Activated gamma-delta T cell treated with Interleukin-2 at 50 U/mL for 16 hours (primary cell): ENCODE data around the gene RAP1GAP.
A peak's percentile ranks its signal among the peaks of the same experiment; 100 is the strongest.

Experiments
- DNase-seq: peaks from one replicate; pipeline ENCODE4 v3.0.0-alpha.2; 2020

RAP1GAP gene

DNA sequence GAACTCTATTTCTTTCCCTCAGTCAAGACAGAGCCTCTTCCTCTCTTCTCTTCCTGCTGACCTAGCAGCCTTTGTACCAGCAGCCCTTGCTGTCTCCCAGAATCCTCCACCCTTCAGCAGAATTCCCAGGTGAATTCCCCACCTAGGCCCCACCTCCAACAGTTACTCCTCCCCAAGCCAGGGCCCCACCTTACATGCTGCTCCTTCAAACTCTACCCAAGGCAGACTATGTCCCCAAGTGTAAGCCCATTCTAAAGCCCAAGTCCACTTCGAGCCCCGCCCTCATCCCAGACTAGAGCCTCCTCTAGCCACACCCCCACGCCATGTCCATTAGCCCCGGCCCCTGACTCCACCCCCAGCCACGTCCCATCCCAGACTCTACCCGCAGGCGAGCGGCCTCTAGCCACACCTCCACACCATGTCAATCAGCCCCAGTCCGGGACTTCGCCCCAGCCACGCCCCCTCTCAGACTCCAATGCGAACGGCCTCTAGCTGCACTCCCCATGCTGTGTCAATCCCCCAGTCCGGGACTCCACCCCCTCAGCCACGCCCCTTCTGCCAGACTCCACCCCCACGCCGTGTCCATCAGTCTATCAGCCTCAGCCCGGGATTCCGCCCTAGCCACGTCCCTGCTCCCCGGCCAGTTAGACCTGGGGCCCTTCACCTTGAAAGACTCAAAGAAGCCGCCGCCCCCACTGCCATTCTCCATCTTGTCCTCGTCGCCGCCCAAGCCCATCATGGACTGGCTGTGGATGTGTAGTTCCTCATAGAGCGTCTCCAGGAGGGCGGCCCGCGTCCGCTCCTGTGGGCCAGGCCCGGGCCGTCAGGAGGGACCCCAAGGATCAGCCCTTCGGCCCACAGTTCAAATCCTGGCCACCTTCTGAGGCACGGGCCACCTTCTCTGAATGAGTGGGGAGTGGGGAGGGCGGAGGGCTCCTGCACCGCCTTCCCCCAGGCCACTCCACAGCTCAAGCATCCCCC, 61.3 kb downstream of the RAP1GAP start:
- DNase-seq: peak; percentile 10

DNA sequence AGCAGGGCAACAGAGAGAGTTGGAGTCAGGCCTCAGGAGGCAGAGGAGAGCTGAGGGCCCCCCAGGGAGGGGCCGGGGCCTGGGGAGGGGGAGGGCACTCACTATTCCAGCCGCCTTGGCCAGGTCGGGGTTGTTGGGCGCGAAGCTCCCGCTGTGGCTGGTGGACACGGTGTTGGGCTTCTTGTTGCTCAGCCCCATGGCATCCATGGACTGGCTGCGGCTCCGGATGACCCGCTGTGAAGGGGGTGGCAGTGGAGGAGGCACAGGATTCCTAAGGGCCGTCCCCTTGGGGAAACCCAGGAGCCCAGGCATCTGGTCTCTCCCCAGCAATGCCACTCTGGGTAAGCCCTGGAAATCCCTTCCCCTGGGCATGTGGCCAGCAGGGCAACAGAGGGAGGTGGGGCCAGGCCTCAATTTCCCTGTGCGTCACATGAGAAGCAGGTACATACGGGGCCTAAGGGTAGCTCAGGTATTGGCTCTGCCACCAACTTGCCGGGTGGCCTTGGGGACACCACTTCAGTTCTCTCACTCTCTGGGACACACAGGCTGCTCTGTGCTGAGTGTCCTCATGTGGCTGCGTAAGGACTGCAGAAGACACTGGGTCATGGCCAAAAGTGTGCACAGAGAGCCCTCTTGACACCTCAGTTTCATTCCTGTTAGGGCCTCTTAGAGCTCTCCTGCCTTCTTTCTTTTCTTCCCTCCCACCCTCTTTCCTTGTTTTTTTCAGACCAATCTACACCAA, 63.0 kb downstream of the RAP1GAP start:
- DNase-seq: no peak

DNA sequence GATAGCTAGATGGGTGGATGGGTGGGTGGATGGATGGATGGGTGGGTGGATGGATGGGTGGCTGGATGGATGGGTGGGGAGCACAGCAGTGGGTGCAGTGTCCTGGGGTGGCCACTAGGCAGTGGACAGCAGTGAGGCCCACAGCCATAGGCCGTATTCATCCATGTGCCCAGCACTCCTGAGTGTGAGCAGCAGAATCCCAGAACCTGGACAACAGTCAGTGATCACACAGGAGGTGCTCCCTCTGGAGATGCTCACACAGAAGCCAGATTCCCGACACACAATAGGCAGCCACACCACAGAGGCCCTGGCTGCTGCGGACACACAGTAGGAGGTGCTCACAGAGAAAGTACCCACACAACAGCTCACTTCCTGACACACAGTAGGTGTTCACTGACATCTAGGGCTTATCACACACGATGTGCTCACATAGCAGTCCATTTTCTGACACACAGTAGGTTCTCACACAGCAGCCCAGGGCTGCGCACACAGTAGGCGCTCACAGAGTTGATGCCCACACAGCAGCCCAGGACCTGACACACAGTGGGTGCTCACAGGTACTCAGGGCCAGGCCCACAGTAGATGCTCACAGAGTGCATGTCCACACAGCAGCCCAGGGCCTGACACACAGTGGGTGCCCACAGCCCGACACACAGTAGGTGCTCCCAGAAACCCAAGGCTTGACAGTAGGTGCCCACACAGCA, 64.0 kb downstream of the RAP1GAP start:
- no peak for DNase-seq

DNA sequence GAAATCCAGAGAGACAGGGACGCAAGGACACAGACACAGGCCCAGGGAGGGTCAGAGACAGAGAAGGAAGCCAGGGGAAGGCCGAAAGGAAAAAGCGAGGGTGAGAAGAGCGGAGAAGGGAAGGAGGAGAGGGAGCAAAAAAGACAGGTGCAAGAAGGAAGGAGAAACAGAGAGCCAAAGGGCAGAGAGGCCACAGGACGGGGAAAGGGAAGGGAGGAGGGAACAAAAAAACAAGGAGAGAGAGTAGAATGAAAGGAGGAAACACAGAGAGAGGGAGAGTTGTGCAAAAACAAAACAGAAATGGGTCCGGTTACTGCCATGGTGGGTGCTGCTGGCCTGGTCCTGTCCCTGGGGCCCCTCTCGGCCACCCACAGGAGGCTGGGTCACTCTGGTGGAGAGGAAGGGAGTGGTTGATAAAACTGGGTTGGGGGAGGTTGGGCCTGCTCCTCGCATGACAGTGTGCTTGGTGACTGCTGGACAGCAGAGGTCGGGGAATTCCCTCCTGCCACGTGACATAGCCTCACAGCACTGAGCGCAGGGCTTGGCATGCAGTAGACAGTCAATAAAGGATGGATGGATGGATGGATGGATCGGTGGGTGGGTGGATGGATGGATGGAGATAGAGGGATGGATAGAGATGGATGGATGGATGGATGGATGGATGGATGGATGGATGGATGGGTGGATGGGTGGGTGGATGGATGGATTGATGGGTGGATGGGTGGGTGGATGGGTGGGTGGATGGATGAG, 64.8 kb downstream of the RAP1GAP start:
- DNase-seq: no peak

DNA sequence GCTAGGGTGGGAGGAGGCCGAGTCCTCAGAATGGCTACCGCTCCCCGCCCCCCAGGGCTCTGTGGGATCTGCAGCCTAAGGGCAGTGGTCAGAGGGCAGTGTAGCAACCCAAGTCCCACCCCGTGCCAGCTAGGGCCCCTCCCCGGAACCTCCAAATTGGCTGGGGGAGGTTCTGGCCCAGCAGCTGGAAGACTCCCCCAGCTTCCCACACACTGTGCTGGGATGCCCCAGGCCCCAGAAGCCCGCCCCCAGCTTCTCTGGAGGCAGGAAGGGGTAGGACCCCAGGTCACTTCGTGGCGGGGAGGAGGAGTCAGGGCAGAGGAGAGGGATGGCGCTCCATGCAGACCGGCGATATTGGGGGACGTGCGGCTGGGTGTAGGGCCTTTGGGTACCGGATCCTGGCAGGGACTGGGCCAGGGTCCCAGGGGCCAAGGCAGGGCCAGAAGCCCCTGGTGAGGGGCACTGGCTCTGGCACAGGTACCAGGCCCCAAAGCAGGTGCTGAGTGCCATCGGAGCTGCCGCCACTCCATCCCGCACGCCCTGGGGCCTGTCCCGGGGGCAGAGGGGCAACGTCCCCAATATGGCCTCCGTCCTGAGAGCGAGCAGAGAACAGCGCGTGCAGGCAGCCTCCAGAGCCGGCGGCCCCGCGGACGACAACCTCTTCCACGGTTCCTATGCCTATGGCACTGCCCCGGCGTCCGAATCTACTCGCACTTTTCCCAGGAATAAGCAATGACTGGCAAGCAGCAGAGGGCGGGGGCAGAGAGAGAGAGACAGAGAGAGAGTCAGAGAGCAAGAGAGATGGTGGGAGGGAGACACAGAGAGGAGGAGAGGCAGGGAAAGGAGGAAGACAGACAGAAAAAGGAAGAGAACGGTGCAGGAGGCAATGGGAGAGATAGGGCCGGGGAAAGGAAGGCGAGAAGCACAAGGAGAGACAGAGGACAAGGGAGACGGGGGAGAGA, 65.7 kb downstream of the RAP1GAP start:
- no peak for DNase-seq

DNA sequence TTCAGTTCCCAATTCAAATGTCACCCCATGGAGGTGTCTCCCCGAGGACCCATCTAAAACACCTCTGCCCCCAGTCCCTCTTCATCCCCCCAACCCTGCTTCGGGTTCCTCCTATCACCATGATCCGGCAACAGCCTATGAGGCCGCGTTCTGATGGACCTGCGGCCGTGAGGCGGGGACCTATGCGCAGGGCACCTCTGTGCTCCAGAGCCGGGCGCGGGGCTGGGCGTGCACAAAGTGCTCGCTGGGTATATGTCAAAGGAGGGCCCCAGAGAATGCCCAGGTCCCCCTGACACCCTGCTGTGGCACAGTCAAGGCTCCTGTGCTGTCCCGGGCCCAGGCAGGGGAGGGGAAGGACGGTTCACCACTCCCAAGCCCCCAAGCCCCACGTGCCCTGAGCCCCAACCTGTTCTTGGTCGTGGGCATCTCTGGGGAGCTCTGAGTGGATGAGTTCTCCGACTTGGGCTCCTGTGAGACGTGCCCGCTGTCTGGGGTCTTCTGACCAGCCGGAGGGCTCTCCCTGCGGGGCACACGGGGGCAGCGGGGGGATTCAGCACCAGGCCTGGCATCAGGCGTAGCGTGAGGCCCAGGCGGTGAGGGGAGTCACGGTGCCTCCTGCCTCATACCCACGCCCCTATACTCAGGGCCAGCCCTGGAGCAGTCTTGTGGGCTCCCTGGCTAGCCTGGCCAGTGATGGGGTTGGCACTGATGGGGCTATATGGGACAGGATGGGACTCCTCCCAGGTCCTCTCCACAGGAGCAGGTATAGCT, 67.7 kb downstream of the RAP1GAP start:
- no peak for DNase-seq

DNA sequence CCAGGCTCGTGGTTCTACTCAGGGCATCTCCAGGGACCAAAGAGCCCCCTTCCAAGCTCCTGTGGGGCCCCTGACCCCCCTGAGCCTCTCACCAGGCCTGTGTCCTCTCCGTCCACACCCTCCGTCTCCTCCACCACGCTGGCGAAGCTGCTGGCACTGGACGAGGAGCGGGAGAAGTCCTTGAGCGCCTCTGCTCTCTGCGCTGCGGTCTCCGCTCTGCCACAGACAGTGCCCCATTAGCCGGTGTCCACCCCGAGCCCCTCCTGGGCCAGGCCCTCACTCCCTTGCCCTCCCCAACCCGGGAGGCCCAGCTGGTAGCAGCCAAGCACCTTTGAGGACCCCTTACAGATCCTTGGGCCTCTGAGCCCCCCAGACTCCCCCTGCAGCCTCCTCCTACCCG, 69.8 kb downstream of the RAP1GAP start:
- DNase-seq: no peak

DNA sequence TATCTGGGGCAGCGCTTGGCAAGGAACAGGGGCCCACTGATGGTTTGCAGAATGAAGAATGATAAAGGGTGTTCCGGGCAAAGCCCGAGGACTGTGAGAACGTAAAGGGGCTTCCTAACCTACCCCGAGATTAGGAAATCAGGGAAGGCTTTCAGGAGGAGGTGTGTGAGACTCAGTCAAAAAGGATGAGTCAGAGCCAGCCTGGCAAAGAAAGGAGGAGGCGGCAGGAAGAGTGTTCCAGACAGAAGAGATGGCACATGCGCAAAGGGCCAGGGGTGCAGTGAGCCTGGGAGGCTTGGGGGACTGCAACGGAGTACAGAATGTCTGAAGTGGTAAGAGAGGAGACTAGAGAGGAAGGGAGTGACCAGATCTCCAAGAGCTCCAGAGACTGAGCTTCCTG, 70.3 kb downstream of the RAP1GAP start:
- no peak for DNase-seq

DNA sequence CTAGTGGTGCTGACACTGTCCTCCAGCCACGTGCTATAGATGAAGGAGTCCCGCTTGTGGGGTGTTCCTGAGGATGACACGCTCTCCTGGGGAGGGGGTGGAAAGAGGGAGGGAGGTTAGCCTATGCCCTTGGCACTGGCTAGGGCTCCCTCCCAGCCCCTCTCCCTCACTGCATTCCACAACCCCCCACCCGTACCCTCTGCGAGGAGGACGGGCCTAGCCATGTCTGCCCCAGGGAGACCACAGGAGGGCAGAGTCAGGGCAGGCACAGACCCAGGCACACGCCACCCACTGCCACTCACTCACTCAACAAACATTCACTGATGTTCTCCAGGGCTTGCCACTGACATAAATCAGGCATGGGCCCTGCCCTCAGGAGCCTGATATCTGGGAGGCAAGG, 70.7 kb downstream of the RAP1GAP start:
- no peak for DNase-seq

DNA sequence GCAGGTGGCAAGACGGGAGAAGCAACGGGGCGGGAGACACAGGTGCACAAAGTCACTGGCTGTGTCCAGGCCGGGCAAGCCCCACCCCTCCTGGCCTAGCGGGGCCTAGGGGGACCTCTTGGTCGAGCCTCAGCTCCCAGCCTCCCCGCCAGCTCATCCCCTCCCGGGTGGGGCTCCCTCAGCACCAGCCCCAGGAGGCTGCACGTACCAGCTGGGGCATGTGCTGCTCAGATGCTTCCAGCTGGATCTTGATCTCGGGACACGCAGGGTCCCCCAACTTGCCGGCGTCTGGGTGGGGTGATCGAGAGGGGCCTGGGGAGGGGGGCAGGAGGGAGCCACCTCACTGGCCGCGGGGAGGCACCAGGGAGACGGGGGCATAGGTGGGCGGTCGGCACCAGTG, 71.4 kb downstream of the RAP1GAP start:
- no peak for DNase-seq

DNA sequence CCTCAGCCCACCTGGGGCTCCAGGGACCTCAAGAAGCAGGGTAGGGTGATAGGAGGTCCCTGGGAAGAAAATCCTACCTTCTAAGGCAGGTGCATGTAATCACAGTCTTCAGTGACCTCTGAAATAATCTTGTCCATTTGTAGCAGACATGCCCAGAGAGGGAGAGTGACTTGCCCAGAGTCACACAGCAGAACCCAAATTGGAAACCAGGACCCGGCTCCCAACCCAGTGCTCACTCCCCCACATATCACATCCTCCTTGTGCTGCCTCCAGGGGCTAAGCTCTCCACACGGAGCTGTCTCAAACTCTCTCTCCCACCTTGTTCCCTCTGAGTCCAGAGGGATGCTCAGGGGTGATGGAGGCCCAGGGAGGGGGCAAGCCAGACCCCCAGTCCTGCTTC, 72.5 kb downstream of the RAP1GAP start:
- no peak for DNase-seq

DNA sequence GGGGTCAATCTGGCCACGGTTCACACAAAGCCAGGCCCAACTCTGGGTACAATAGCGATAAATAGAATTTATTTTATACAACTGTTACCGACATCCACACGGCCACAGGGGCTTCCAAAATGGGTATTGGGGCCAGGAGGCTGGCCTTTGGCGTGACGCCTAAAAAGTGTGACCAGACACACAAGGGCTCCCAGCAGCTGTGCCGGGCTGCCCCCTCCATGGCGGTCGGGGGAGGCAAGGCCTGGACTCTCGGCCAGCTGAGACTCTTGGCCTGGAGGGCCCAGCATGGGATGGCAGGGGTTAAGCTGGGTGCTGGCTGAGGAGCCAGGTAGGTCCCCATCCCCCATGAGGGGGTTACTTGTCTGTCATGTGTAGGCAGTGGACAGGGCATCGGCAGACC, 73.0 kb downstream of the RAP1GAP start:
- no peak for DNase-seq

DNA sequence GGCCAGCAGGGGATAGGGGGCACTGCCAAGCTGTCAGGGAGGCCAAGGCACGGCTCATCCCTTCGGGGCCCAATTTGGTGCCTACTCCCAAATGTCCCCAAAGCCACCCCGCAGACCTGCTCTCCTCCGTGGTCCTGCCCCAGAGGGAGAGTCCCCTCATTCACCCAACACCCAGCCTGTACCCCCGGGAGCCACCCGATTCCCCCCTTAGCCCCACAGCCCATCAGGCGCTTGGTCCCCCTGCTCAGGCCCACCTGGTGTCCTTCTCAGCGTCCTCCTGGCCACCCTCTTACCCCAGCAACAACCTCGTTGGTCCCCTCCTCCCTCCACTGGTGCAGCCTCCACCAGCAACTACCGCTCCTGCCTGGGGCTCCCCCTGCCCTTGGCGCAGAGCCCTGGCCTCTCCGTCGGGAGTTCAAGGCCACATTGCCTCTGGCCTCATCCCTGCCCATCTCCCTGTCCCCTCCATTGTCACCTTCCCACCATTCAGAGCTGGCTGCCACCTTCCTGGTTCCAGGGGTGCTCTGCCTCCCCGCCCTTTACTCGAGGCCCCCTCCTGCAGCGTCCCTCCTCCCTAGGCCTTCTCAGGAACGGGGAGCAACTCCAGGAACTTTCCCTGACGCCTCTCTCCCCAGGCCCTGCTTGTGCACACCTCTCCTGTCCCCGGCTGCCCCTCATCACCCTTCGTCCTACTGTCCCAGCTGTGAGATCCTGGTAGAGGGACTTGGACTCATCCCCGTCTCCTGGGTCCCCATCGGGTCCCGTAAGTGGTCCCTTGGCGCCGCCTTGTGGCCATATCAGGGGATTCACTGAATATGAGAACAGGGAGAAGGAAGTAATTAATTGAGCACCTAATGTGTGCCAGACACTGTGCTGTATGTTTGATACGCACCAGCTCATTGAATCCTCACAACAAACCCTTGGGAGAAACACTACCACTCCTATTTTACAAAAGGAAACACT, 73.9 kb downstream of the RAP1GAP start:
- peak; percentile 18 for DNase-seq

DNA sequence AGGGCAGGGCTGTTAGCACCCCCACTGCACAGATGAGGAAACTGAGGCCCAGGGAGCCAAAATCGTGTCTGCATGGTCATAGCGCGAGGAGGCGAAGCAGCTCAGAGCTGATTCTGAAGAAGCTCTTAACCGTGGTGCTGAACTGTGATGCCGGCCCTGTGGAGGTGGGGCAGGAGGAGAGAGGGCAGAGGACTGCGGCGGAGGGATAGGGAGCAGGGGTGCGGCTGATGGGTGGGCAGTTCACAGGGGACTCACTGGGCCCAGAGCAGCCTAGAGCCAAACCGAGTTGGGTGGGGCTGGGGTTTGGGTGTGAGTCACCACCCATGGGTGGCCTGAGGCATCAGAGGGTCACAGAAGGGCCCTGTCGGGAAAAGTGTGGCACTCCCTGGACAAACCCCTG, 74.7 kb downstream of the RAP1GAP start:
- DNase-seq: no peak

DNA sequence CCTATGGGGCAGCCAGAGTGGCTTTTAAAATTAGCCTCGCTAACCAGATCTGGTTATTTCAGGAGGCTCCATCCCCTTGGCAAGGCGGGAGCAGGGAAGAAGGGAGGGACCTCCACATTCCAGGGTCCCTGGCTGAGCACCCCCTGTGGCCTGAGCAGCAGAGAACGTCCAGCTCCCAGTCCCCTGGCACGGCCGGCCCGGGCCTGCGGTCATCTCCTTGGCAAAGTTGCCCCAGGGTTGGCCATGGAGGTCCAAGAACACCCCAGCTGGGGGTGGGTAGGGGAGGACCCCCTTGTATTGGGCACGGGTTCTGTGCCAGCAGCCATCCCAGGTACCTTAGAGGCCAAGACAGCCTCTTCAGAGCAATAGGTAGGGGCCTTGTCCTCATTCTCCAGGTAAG, 75.9 kb downstream of the RAP1GAP start:
- DNase-seq: no peak

DNA sequence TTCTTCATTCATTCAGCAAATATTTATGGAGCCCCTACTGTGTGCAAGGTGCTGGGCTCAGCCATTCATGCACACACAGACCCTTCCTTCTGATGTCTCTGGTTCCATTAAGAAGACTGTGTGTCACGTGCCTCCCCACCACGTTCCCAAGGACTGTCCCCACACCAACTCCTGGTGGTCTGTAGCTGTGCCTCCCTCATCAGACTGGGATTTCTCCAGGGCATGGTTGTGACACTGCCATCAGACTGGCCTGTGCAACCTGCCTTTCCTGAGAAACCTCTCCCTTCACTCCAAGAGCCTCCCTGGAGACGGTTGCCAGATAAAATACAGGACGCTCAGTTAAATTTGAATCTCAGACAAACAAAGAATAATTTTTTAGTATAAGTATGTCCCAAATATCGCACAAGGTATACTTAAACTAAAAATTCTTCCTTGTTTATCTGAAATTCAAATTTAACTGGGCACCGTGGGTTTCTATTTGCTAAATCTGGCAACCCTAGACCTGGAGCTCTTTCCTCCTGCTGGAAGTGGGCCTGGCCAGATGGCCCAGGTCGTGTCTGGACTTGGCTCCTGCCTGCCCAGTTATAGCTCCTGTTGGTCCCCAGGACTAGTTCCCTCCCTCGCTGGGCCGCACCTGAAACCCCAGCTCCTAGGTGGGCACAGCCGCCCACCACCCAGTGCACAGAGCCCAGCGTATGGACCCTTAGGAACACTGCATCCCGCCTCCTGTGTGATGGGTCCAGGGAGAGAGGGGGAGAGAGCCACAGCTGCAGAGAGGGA, 76.9 kb downstream of the RAP1GAP start:
- no peak for DNase-seq

DNA sequence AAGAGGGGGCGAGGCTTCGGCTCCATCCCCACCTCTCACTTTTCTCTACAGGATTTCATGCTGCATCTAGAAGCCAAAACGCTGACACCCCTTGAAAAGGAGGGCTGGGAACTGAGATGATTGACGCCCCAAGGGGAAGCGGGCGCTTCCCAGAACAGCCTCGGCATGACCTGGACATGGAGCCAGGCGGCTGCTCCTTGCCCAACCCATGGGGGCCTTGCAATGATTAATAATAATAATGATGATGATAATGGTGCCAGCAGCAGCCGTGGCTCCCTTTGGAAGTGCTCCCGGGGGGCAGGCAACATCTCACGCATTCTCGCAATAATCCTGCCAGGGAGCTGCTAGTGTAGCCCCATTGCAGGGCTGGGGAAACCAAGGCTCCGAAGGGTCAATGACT, 78.2 kb downstream of the RAP1GAP start:
- no peak for DNase-seq

DNA sequence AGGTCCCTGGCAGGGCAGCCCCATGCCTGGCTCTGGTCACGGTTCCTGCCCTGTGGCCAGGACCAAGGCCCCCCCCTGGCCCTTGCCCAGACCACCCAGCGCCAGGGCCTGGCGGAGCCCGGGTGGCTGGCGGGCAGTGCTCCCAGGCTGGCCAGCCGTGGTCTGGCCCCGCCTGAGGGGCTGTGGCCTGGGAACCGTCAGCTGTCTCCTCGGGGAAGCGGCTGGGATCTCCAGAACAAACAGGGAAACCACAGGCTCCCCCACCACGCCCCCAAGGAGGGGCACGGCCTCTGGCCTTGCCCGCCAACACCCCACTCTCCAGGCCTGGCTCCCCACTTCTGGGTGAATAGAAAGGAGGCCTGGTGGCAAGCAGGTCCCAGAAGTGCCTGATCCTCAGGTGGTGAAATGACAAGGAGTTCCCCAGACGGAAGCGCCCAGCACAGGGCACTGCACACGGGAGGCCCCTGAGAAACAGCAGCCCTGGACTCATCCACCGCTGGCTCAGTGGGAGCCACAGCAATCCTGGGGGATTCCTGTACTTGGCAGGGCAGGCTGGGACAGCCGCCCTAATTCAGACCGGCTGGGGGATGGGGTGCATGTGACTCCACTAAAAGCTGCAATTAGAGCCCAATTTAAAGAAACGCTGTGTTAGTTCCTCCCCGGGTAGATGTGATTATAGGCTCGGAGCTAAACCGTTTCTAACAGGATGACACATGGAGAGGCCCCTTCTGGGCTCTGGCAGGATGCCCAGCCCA, 78.9 kb downstream of the RAP1GAP start:
- no peak for DNase-seq
